Left lobe of liver (tissue), 1 donor: ENCODE measurements around the gene OR52W1. TPM values are rescaled to one million over a fixed set of nuclear protein-coding genes. Genes with fewer than 3 reads are reported as not detected.

ENCODE experiments used
- total RNA-seq: library from RNA; stranded (reverse); gene quantifications from one replicate; pipeline ENCODE4 v1.2.1, GENCODE V29; 2021
- donor health status: DM: no; HTN: yes; CAD: no.

The OR52W1 gene
- total RNA-seq, 1 donor from 2014 or later = not detected

Other genes starting within 250 kb of the OR52W1 start
- not detected for gene OR56A5, start 230.7 kb upstream of the OR52W1 start, total RNA-seq
- gene OR52L1, start 212.2 kb upstream of the OR52W1 start, total RNA-seq = not detected
- gene OR56A4, start 192.3 kb upstream of the OR52W1 start, total RNA-seq = not detected
- not detected for gene OR56A1, start 168.5 kb upstream of the OR52W1 start, total RNA-seq
- not detected for gene OR56B4, start 91.5 kb upstream of the OR52W1 start, total RNA-seq
- gene OR52B2, start 28.9 kb upstream of the OR52W1 start, total RNA-seq = 0.38 TPM
- gene C11orf42, start 6.3 kb downstream of the OR52W1 start, total RNA-seq = not detected
- 32.1 TPM for gene FHIP1B, start 35.4 kb downstream of the OR52W1 start, total RNA-seq
- gene CNGA4, start 39.9 kb downstream of the OR52W1 start, total RNA-seq = not detected
- not detected for gene CCKBR, start 60.6 kb downstream of the OR52W1 start, total RNA-seq
- gene CAVIN3, start 121.3 kb downstream of the OR52W1 start, total RNA-seq = 6.1 TPM
- gene SMPD1, start 191.2 kb downstream of the OR52W1 start, total RNA-seq = 62.0 TPM
- gene APBB1, start 219.9 kb downstream of the OR52W1 start, total RNA-seq = 3.6 TPM
- gene HPX, start 241.8 kb downstream of the OR52W1 start, total RNA-seq = 5,455 TPM